Right lobe of liver (tissue), 4 donors: ENCODE data around the gene APLP2.

ENCODE experiments used
- POLR2A ChIP-seq: fragments of 450-650 bp; IDR thresholded peaks from one replicate; pipeline ENCODE4 v1.6.1; 2017; ENCODE audit warnings: antibody characterized with exemption, mild to moderate bottlenecking
- TF ChIP-seq, protein P1 (sequence below), 4 donors: fragments of 200-600 bp in 3 of 4; fragments of 450-650 bp in 1 of 4; IDR thresholded peaks; one replicate each; pipeline versions ENCODE4 v1.5.1 to v1.8.0; 2016 to 2022; ENCODE audit warnings: antibody characterized with exemption in 4 of 4, mild to moderate bottlenecking in 2 of 4
- donor health status: DM: no; HTN: no; CAD: no.
- donor health status: DM: no; HTN: no; CAD: no.
- donor health status: DM: no; HTN: yes; CAD: no.

DNA sequence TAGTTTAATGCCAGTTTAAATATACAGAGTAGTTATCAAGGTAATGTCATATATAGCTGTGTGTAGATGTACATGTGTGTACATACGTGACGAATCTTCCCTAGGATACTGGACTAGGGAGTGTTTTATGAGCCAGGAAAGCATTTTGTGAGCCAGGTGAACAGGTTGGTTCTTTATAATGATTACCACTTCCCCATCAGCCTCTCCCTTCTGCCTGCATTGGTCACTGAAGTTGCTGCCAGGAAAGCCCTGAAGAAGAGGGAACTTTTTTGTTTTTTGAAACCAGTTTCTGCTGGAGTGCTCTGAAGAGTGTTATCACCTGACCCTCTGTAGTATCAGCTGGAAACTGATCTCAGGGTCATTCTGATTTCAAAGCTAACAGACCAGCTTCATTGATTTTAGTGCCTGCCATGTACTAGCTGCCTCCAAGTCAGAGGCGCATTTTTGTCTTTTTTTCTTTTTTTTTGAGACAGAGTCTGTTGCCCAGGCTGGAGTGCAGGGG, 75.7 kb downstream of the APLP2 start:
- TF ChIP-seq, protein P1, sequence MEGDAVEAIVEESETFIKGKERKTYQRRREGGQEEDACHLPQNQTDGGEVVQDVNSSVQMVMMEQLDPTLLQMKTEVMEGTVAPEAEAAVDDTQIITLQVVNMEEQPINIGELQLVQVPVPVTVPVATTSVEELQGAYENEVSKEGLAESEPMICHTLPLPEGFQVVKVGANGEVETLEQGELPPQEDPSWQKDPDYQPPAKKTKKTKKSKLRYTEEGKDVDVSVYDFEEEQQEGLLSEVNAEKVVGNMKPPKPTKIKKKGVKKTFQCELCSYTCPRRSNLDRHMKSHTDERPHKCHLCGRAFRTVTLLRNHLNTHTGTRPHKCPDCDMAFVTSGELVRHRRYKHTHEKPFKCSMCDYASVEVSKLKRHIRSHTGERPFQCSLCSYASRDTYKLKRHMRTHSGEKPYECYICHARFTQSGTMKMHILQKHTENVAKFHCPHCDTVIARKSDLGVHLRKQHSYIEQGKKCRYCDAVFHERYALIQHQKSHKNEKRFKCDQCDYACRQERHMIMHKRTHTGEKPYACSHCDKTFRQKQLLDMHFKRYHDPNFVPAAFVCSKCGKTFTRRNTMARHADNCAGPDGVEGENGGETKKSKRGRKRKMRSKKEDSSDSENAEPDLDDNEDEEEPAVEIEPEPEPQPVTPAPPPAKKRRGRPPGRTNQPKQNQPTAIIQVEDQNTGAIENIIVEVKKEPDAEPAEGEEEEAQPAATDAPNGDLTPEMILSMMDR (IDR thresholded peaks at IDR 0.05), result no peak
- TF ChIP-seq POLR2A, result no peak
